Measurements from ENCODE around the gene LIPI.

GRCh38 chr21:14235101-14235500 lies 24.3 kb upstream of the LIPI start:
- no peak for TF ChIP-seq CTCF (IDR thresholded peaks at IDR 0.05; ENCODE audit: low read length)
- TF ChIP-seq EZH2 (IDR thresholded peaks at IDR 0.05; ENCODE audit: borderline replicate concordance, low read length) = no peak

Data from OCI-LY1 (cell line).